ENCODE data around the gene COP1.

The COP1 gene

DNA sequence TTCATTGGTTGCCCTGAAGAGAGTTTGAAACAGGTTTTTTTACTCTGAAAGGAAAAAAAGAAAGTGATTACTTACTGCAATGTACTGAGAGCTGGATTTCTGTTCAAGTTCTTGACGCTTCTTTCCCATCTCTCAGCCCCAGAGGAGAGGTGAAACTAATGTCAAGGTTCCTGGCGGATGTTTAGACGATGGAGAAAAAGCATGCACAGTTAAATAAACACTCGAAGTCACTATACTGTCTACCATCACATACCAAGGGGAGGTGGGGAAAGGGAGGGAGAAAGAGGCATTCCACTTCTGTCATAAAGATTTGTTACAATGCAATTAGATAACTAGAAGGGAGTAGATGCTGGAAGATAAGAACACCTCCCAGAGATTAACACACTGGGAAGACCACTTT is 286.7 kb downstream of the COP1 start:
- H3K4me3 ChIP-seq (ENCODE audit: low read depth, low read length) = no peak overlapping the region
- no peak for TF ChIP-seq CTCF (IDR thresholded peaks at IDR 0.05; ENCODE audit: insufficient read depth, low read depth, low read length, missing control alignments)
- no peak for DNase-seq (ENCODE audit: low read depth)

GRCh38 chr1:175919001-175919400 is 288.1 kb downstream of the COP1 start:
- H3K4me3 ChIP-seq (ENCODE audit: low read depth, low read length) = no peak overlapping the region
- DNase-seq (ENCODE audit: low read depth) = no peak
- no peak for TF ChIP-seq CTCF (IDR thresholded peaks at IDR 0.05; ENCODE audit: insufficient read depth, low read depth, low read length, missing control alignments)

- no peak overlapping the region for H3K4me3 ChIP-seq (ENCODE audit: low read depth, low read length)
- DNase-seq (ENCODE audit: low read depth) = no peak
- TF ChIP-seq CTCF (IDR thresholded peaks at IDR 0.05; ENCODE audit: insufficient read depth, low read depth, low read length, missing control alignments) = no peak
These were observed 288.7 kb downstream of the COP1 start for GRCh38 chr1:175918364-175918801.

DNA sequence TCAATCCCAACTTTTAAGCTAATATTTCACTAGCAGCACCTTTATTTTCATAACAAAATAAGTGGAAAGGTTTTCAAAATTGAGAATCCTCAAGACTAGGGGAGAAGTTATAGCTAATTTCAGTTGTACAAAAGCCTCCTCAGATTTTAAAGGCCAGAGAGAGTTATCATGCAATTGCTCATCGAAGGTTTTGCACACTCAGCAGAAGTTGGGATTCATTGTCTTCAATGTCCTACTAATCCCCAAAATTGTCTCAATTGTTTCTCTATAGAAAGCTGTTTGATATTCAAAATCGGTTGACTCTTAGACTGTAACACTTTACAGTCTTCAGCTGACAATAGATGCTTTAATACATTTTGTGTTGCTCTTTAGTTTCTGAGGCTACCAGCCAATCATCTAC is 293.0 kb downstream of the COP1 start:
- no peak for DNase-seq (ENCODE audit: low read depth)
- no peak for TF ChIP-seq CTCF (IDR thresholded peaks at IDR 0.05; ENCODE audit: insufficient read depth, low read depth, low read length, missing control alignments)
- H3K4me3 ChIP-seq (ENCODE audit: low read depth, low read length) = no peak overlapping the region

- H3K4me3 ChIP-seq (ENCODE audit: low read depth, low read length) = no peak overlapping the region
- TF ChIP-seq CTCF (IDR thresholded peaks at IDR 0.05; ENCODE audit: insufficient read depth, low read depth, low read length, missing control alignments) = no peak
- DNase-seq (ENCODE audit: low read depth) = no peak
These were observed 295.9 kb downstream of the COP1 start for GRCh38 chr1:175911138-175911537.

GRCh38 chr1:175906370-175906769 is 300.7 kb downstream of the COP1 start:
- no peak for DNase-seq (ENCODE audit: low read depth)
- no peak overlapping the region for H3K4me3 ChIP-seq (ENCODE audit: low read depth, low read length)
- no peak for TF ChIP-seq CTCF (IDR thresholded peaks at IDR 0.05; ENCODE audit: insufficient read depth, low read depth, low read length, missing control alignments)

GRCh38 chr1:175904808-175905207 is 302.3 kb downstream of the COP1 start:
- DNase-seq (ENCODE audit: low read depth) = no peak
- TF ChIP-seq CTCF (IDR thresholded peaks at IDR 0.05; ENCODE audit: insufficient read depth, low read depth, low read length, missing control alignments) = no peak
- no peak overlapping the region for H3K4me3 ChIP-seq (ENCODE audit: low read depth, low read length)
